ENCODE data around the gene SKIC3.

DNA sequence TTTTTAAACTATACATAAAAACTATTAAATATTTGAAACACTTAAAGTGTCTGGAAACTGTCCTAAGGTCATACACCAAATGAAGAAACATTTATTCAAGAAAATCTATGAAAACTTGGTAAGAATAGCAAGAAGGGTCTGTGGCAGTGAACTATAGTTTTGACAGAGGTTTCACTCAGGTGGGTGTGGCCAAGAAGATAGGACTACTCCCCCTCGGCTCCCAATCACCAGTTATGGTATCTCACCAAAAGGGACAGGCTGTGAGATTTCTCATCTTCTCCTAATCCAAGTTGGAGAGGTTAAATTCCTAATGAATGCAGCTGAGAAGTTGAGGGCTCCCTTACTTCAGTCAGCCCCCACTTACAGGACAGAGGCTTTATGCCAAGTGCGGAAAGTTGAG, 3.1 kb upstream of the SKIC3 start:
- TF ChIP-seq CTCF (IDR thresholded peaks at IDR 0.05; ENCODE audit: poor library complexity), result no peak
- TF ChIP-seq EZH2 (IDR thresholded peaks at IDR 0.05; ENCODE audit: borderline replicate concordance), result no peak

Measured in hepatocyte (in vitro differentiated cells).